Activated T-helper 1 cell treated with anti-CD3 and anti-CD28 coated beads, Interleukin-12 subunit alpha, Interleukin-12 subunit beta, Interleukin-2, Interleukin-4 antibody, amounts not matched to agents 30 ng/mL and 10 ng/mL and 1 ng/mL, durations not matched to agents 14 hours and 24 hours and 36 hours (primary cell): Measurements from ENCODE around the gene DOK5. TPM values are rescaled to one million over a fixed set of nuclear protein-coding genes. Genes with fewer than 3 reads are reported as not detected.
"Not testable (repeated sequence)": the region's sequence is repeated elsewhere in the genome, so short reads cannot be mapped to it uniquely, and the experiment has no call there.

ENCODE experiments used
- DNase-seq: peaks from one replicate; pipeline ENCODE4 v3.0.0; 2021; ENCODE audit warnings: low spot score
- H3K27ac Mint-ChIP-seq: one replicate; pipeline ENCODE4 v1.8.0; 2021; ENCODE audit warnings: mild to moderate bottlenecking, mixed read lengths
- H3K27me3 Mint-ChIP-seq: one replicate; pipeline ENCODE4 v1.8.0; 2022; ENCODE audit warnings: mild to moderate bottlenecking, moderate library complexity, mixed read lengths; ENCODE audit not compliant: insufficient read depth
- H3K36me3 Mint-ChIP-seq: one replicate; pipeline ENCODE4 v1.8.0; 2021; ENCODE audit warnings: low read depth, mixed read lengths
- H3K4me1 Mint-ChIP-seq: one replicate; pipeline ENCODE4 v1.8.0; 2021; ENCODE audit warnings: low read depth, mixed read lengths
- H3K4me3 Mint-ChIP-seq: one replicate; pipeline ENCODE4 v1.8.0; 2021; ENCODE audit warnings: mild to moderate bottlenecking, moderate library complexity, mixed read lengths
- H3K9me3 Mint-ChIP-seq: one replicate; pipeline ENCODE4 v1.8.0; 2021; ENCODE audit warnings: mixed read lengths
- intact Hi-C: fragments of 100-400 bp; cut with micrococcal nuclease; formaldehyde crosslinking; loops from one replicate; pipeline ENCODE4 v1.15.1; 2024
- total RNA-seq: library from RNA; stranded (reverse); gene quantifications from 2 replicates; pipeline ENCODE4 v1.2.3, GENCODE V29; 2022

Gene DOK5
- total RNA-seq, 1 donor from 2014 or later = 25.2 TPM

GRCh38 chr20:54474866-54475265 is 527 bp upstream of the DOK5 start:
- H3K27me3 Mint-ChIP-seq = peaks cover 23% of the 10 kb centered on the region
- H3K4me3 Mint-ChIP-seq = peak overlapping the region; percentile 69
- no peaks in the 10 kb centered on the region for H3K36me3 Mint-ChIP-seq
- intact Hi-C loops = loop anchor here (1.0 to 10.0 kb wide), 7 partner anchors 82 to 268 kb away; partner anchors contain the start of gene PFDN4
- H3K9me3 Mint-ChIP-seq = no peaks in the 10 kb centered on the region
- peak overlapping the region; percentile 25 for H3K27ac Mint-ChIP-seq
- peaks cover 16% of the 10 kb centered on the region for H3K4me1 Mint-ChIP-seq
- no peak for DNase-seq

- Mint-ChIP-seq H3K4me1 (peaks cover 19% of the 10 kb centered on the region), H3K36me3 (no peaks in the 10 kb centered on the region), H3K4me3 (peak overlapping the region; percentile 83), H3K9me3 (no peaks in the 10 kb centered on the region), H3K27ac (peak overlapping the region; percentile 46), H3K27me3 (peaks cover 23% of the 10 kb centered on the region)
- intact Hi-C loops = loop anchor here (5.0 to 10.0 kb wide), 4 partner anchors 81 to 269 kb away; partner anchors contain the start of gene PFDN4
- DNase-seq = no peak
Measured at GRCh38 chr20:54476169-54477009, 996 bp downstream of the DOK5 start.

- H3K36me3 Mint-ChIP-seq = no peaks in the 10 kb centered on the region
- intact Hi-C loops = loop anchor here (5.0 to 10.0 kb wide), 4 partner anchors 80 to 270 kb away; partner anchors contain the start of gene PFDN4
- peaks cover 19% of the 10 kb centered on the region for H3K4me1 Mint-ChIP-seq
- DNase-seq = no peak
- H3K27ac Mint-ChIP-seq = no peak overlapping the region
- H3K27me3 Mint-ChIP-seq = peaks cover 23% of the 10 kb centered on the region
- H3K9me3 Mint-ChIP-seq = no peaks in the 10 kb centered on the region
- peak overlapping the region; percentile 83 for H3K4me3 Mint-ChIP-seq
Measured at GRCh38 chr20:54477191-54477955, 2.0 kb downstream of the DOK5 start.

- intact Hi-C loops = loop anchor here (5.0 to 10.0 kb wide), 4 partner anchors 78 to 272 kb away; partner anchors contain the start of gene PFDN4
- H3K4me3 Mint-ChIP-seq = peak overlapping the region; percentile 34
- H3K27ac Mint-ChIP-seq = no peak overlapping the region
- no peaks in the 10 kb centered on the region for H3K36me3 Mint-ChIP-seq
- no peaks in the 10 kb centered on the region for H3K9me3 Mint-ChIP-seq
- peaks cover 18% of the 10 kb centered on the region for H3K4me1 Mint-ChIP-seq
- no peak for DNase-seq
- H3K27me3 Mint-ChIP-seq = peaks cover 19% of the 10 kb centered on the region
Measured at GRCh38 chr20:54479138-54479906, 3.9 kb downstream of the DOK5 start.

- H3K27ac Mint-ChIP-seq, H3K36me3 Mint-ChIP-seq, H3K4me3 Mint-ChIP-seq, H3K9me3 Mint-ChIP-seq, DNase-seq: not testable (repeated sequence)
- intact Hi-C loops = loop anchor here (5.0 to 10.0 kb wide), 4 partner anchors 77 to 273 kb away; partner anchors contain the start of gene PFDN4
- Mint-ChIP-seq H3K4me1 (peaks cover 11% of the 10 kb centered on the region), H3K27me3 (peaks cover 13% of the 10 kb centered on the region)
Measured at GRCh38 chr20:54479937-54480336, 4.5 kb downstream of the DOK5 start.

- Mint-ChIP-seq H3K4me1 (peaks cover 11% of the 10 kb centered on the region), H3K4me3 (no peak overlapping the region), H3K36me3 (no peaks in the 10 kb centered on the region), H3K27me3 (peaks cover 5% of the 10 kb centered on the region), H3K27ac (no peak overlapping the region), H3K9me3 (no peaks in the 10 kb centered on the region)
- no peak for DNase-seq
- intact Hi-C loops = no loop called here
Measured at GRCh38 chr20:54481442-54481841, 6.0 kb downstream of the DOK5 start.

GRCh38 chr20:54485631-54486030 is 10.2 kb downstream of the DOK5 start:
- DNase-seq = no peak
- H3K4me3 Mint-ChIP-seq = no peak overlapping the region
- intact Hi-C loops = no loop called here

GRCh38 chr20:54486585-54486984 is 11.2 kb downstream of the DOK5 start:
- H3K27me3 Mint-ChIP-seq = no peaks in the 10 kb centered on the region
- H3K4me3 Mint-ChIP-seq = no peak overlapping the region
- no peak overlapping the region for H3K27ac Mint-ChIP-seq
- H3K36me3 Mint-ChIP-seq = no peaks in the 10 kb centered on the region
- H3K4me1 Mint-ChIP-seq = peaks cover 1% of the 10 kb centered on the region
- intact Hi-C loops = no loop called here
- H3K9me3 Mint-ChIP-seq = no peaks in the 10 kb centered on the region
- no peak for DNase-seq

More at GRCh38 chr20:54485631-54486030, 10.2 kb downstream of the DOK5 start:
- no peaks in the 10 kb centered on the region for H3K4me1 Mint-ChIP-seq
- no peaks in the 10 kb centered on the region for H3K36me3 Mint-ChIP-seq
- no peaks in the 10 kb centered on the region for H3K27me3 Mint-ChIP-seq
- no peak overlapping the region for H3K27ac Mint-ChIP-seq
- no peaks in the 10 kb centered on the region for H3K9me3 Mint-ChIP-seq

- peaks cover 4% of the 10 kb centered on the region for H3K4me1 Mint-ChIP-seq
- no peaks in the 10 kb centered on the region for H3K36me3 Mint-ChIP-seq
- no peak overlapping the region for H3K4me3 Mint-ChIP-seq
- no peaks in the 10 kb centered on the region for H3K9me3 Mint-ChIP-seq
- DNase-seq = no peak
- H3K27me3 Mint-ChIP-seq = no peaks in the 10 kb centered on the region
- H3K27ac Mint-ChIP-seq = no peak overlapping the region
- intact Hi-C loops = no loop called here
Measured at GRCh38 chr20:54488442-54488841, 13.0 kb downstream of the DOK5 start.

- Mint-ChIP-seq H3K27ac (no peak overlapping the region), H3K4me1 (peaks cover 4% of the 10 kb centered on the region), H3K36me3 (no peaks in the 10 kb centered on the region), H3K9me3 (no peaks in the 10 kb centered on the region), H3K27me3 (no peaks in the 10 kb centered on the region), H3K4me3 (no peak overlapping the region)
- intact Hi-C loops = no loop called here
- no peak for DNase-seq
Measured at GRCh38 chr20:54491506-54491905, 16.1 kb downstream of the DOK5 start.

GRCh38 chr20:54494303-54495006 is 19.1 kb downstream of the DOK5 start:
- H3K27me3 Mint-ChIP-seq = no peaks in the 10 kb centered on the region
- H3K36me3 Mint-ChIP-seq = no peaks in the 10 kb centered on the region
- no peaks in the 10 kb centered on the region for H3K9me3 Mint-ChIP-seq
- DNase-seq = no peak
- no peak overlapping the region for H3K27ac Mint-ChIP-seq
- H3K4me3 Mint-ChIP-seq = no peak overlapping the region
- peaks cover 4% of the 10 kb centered on the region for H3K4me1 Mint-ChIP-seq
- intact Hi-C loops = no loop called here
